GM18517 (cell line): ENCODE data around the gene RIF1.

Experiments used
- ATAC-seq: cut with Tn5 transposase; IDR thresholded peaks from one replicate; pipeline ENCODE4 v1.9.1; 2021; ENCODE audit warnings: mild to moderate bottlenecking, moderate library complexity; ENCODE audit not compliant: unreplicated experiment

Gene RIF1, protein sequence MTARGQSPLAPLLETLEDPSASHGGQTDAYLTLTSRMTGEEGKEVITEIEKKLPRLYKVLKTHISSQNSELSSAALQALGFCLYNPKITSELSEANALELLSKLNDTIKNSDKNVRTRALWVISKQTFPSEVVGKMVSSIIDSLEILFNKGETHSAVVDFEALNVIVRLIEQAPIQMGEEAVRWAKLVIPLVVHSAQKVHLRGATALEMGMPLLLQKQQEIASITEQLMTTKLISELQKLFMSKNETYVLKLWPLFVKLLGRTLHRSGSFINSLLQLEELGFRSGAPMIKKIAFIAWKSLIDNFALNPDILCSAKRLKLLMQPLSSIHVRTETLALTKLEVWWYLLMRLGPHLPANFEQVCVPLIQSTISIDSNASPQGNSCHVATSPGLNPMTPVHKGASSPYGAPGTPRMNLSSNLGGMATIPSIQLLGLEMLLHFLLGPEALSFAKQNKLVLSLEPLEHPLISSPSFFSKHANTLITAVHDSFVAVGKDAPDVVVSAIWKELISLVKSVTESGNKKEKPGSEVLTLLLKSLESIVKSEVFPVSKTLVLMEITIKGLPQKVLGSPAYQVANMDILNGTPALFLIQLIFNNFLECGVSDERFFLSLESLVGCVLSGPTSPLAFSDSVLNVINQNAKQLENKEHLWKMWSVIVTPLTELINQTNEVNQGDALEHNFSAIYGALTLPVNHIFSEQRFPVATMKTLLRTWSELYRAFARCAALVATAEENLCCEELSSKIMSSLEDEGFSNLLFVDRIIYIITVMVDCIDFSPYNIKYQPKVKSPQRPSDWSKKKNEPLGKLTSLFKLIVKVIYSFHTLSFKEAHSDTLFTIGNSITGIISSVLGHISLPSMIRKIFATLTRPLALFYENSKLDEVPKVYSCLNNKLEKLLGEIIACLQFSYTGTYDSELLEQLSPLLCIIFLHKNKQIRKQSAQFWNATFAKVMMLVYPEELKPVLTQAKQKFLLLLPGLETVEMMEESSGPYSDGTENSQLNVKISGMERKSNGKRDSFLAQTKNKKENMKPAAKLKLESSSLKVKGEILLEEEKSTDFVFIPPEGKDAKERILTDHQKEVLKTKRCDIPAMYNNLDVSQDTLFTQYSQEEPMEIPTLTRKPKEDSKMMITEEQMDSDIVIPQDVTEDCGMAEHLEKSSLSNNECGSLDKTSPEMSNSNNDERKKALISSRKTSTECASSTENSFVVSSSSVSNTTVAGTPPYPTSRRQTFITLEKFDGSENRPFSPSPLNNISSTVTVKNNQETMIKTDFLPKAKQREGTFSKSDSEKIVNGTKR (N-terminal part only)

GRCh38 chr2:151409601-151410484 lies at the start of gene RIF1:
Gene RIF1 (plus strand): TSS chr2:151409902. CDS start chr2:151410424, 522 bp downstream.
- peak; percentile 88 for ATAC-seq

DNA sequence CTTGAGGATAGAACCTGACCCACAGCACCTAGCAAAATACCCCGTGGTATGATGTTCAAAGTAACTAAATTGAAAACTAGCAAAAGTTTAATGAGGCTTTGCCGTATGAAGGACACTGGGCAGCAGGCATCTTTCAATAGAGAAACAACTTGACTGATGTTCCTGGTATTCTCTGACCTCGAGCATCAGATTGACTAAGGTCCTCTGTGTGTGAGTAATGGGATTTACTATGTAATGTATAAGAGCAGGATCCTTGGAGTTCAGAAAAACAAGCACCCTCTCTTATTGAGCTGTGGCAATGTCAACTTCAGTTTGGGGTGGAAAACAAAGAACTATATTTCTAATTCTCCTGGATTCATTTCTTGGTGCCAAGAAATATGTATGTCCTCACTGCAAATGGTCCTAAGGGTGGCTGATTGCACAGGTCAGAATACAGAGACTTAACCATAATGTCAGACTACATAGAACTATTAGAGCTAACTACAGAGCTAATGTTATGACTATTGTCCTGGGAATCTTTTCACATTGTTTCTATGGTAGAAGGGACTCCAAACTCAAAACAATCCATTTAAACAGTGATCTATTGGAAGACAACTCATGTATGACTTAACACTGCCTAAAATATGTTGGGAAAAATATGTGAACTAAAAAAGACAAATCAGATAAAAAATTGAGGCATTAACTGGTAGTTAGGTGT lies 47.9 kb upstream of the RIF1 start:
- ATAC-seq: no peak

GRCh38 chr2:151363709-151364108 lies 46.0 kb upstream of the RIF1 start:
- ATAC-seq: peak; percentile 83

GRCh38 chr2:151367571-151367970 lies 42.1 kb upstream of the RIF1 start:
- ATAC-seq: no peak

DNA sequence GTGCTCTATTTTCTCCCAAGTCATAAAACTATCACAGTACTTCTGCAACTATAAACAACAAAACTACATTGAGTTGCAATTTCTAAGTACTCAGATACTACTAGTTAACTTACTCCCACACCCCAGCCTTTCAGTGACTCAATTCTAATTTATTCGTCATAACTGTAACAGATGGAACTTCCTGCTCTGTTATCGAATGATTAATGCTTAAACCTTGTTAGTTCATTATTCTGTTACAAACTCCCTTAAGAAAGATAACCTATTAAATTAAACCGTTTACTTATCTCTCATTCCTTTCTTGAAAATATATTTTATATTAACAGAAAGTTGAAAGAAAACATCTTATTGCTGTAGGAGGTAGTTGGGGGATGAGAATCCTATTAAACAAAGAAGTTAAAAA lies 35.3 kb upstream of the RIF1 start:
- ATAC-seq: peak; percentile 92

DNA sequence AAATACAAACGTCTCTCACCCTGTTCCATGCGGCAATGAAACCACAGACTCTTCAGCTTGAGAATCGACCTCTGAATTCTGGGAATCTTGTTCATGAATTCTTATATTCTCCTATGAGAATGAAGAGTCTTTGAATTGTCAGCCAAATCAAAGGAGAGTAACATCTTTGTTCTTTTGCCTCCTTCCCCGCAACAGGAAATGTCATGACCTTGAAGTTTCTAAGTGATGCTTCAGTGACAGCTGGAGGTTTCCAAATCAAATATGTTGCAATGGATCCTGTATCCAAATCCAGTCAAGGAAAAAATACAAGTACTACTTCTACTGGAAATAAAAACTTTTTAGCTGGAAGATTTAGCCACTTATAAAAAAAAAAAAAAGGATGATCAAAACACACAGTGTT lies 30.5 kb upstream of the RIF1 start:
- no peak for ATAC-seq

- no peak for ATAC-seq
Measured at GRCh38 chr2:151380580-151381235, 29.0 kb upstream of the RIF1 start.

DNA sequence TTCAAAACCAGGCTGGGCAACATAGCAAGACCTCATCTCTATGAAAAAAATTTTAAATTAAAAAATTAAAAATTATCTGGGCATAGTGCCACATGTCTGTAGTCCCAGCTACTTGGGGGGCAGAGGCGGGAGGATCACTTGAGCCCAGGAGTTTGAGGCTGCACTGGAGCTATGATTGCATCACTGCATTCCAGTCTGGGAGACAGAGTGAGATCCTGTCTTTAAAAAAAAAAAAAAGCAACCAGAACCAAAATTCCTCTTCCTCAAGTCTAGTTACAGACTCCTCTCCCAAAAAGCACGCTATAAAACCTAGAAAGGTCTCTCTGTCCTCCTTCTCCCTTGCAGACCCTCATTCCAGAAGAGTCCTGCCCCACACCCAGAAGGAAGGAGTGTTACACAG lies 28.4 kb upstream of the RIF1 start:
- no peak for ATAC-seq

DNA sequence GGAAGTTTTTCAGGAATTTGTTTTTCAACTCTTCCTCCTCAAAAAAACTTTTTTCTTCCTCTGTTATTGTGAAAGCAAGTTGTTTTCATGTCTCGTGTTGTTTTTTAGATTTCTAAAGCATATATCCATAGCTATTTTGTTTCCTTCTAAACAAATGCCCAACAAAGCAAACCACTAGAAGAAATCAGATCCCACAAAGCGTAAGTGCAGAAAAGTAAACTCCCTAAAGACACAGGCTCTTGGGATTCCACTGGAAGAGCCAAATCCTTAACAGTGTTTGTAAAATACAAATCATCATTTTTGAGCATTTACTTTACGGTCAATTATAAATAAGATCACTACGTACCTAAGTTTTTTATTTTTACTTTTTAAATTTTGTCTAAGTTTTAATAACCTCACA lies 21.7 kb upstream of the RIF1 start:
- no peak for ATAC-seq

DNA sequence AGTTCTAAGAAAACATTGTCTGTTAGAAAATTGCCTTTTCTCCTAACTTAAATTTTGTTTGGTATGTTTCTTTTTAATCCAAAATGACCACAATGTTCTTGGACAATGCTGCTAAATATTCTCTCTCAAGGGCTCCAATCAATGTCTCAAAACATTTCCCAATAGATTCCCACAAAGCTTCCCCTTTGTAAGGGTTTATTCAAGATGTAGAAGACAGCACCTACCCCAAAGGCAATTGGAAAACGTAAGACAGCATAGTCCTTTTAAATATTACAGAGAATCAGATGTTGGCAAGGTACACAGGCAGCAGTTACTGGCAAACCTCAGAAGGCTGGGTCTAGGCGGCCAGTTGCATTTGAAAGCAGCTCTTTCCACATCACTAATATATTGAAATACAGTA lies 18.3 kb upstream of the RIF1 start:
- no peak for ATAC-seq

- no peak for ATAC-seq
Measured at GRCh38 chr2:151394509-151394908, 15.2 kb upstream of the RIF1 start.

DNA sequence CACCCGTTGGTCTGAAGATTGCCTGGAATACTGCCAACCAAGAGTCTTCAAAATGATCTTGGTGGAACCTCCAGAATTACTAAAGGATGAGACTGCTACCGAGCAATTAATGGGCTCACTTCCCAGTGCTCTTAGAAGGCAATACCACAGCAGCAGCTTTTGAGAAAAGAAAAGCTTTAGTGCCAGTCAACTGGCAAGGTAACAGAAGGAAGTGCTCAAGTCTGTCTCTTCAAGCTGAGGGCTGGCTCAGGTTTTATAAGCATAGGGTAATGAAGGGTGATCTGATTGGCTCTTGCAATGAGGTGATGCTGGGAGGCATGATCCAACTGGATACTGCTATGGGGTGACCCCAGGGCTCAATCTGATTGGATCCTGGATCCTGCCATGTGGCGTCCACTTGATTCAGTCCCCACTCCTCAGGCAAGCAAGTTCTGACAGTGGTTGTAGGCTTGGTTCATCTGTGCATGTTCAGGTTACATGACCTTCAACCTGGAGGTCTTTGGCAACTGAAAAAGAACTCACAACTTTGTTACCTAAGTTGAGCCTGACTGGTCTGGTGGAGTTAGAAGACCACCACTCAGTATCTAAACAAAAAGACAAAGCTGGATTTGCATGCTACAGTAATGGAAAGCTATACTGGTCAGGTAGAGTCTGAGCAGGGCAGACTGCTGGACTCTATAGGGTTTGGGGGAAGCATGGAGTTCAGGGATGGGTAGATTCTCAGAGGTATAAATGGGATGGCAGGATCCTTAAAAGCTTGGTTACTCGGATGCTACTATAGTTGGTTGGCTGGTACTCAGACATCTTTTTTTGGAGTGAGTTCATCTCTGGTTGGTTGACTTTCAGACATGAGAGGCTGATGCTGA lies 14.0 kb upstream of the RIF1 start:
- no peak for ATAC-seq

DNA sequence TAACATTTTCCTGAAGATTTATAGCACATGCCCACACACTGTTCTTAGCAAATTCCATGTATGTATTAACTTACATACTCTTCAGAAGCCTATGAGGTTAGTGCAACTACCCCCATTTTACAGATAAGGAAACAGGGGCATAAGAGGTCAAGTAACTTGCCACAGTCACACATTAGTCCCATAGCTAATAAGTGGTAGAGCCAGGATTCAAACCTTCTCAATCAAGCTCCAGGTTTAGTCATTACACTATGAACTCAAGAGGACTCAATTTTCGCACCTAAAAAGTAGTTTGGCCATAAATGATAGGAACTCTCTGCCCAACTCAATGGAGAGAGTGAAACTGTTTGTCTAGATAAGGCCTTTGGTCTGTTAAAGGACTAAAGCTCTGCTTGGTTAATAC lies 9.7 kb upstream of the RIF1 start:
- ATAC-seq: no peak

GRCh38 chr2:151401149-151401548 lies 8.6 kb upstream of the RIF1 start:
- ATAC-seq: no peak

- ATAC-seq: no peak
Measured at GRCh38 chr2:151403914-151404313, 5.8 kb upstream of the RIF1 start.

GRCh38 chr2:151405376-151405775 lies 4.3 kb upstream of the RIF1 start:
- no peak for ATAC-seq

- no peak for ATAC-seq
Measured at GRCh38 chr2:151407281-151407680, 2.4 kb upstream of the RIF1 start.
